ENCODE measurements around the gene CCDC47.

The CCDC47 gene

DNA sequence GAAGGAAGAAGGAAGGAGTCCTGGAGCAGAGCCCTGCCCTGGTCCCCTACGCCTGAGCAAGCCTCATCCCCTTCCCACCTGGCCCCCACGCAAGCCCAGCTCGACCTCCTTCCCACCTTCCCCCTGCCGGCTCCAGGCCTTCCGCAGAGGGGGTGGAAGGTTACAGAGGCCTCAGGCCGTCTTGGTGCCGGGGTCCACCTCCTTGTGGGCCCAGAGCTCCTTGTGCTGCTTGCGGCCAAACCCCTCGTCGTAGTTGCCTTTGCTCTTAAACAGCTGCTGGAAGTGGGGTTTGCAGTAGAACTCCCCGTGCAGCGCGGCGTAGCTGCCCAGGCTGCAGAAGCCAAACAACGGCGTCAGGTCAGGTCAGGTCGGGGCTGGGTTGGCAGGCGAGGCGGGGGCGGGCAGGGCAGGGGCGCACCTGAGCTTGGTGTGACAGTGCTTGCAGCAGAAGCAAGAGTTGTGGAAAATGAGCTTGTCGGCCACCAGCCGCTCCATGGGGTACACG lies 75.0 kb downstream of the CCDC47 start:
- no peak for DNase-seq (ENCODE audit: low spot score)

DNA sequence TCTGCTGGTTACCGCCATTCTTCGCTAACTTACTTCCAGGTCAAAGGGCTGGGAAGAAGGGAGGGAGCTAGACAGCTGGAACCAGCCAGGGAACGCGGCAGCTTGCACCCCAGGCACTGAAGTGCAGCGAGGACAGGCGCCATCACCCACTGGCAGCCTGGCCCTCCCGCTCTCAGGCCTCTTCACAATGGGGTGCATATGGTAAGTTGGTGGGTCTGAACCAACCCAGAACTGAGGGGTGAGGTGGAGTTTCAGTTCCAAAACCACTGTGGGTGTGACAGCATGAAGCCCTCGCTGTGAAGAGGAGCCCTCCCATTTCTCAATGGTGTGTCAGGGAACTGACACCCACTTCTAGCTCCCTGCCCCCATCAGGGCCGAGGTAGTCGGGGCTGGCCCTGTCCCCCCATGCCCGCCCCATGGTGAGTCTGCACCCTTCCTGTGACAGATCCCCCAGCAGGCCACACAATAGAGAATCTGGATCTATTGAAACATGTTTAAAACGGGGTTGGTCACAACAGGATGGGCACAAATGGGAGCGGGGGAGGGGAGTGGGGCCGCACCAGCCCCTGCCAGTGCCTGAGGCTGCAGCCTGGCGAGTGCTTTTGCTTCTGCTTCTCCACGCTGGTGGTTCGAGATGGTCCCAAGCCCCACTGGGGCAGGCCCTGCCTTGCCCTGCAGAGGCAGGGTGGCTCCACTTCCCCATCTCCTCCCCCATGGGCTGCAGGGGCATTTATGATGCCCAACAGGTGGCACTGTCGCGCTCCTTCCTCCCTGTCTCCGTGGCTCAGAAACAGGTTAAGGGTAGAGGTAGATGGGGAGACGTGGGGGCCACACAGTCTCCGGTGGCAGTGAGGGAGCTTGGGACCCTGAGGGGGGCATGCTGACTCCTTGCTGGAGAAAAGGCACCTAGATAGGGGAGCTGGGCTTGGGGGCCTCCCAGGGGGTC lies 75.8 kb downstream of the CCDC47 start:
- DNase-seq (ENCODE audit: low spot score), result peak; percentile 66

DNA sequence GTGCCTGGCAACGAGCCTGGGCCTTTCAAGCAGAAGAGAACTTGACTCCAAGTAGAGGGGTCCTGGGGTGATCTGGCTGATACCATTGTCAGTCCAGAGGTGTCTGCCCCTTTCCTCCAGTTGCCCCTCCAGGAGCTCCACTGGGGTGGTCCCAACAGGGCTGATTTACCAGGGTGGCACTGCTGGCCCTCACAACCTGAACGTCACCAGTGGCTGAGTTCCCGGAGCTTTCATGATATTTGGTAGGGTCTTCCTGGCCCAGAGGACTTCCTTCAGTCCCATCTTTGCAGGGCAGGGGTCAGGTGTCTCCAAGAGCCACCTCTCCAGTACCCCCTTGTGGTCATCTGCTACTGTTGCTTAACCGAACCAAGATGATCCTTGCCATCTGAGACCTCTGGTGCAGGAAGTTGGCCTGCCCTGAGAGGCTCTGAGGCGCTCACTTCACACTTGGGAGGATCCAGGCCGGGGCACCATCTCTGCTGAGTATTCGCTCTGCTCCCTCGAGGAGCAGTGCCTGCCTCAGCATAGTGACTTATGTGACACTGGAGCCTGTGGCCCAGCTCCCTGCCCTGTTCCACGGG lies 76.9 kb downstream of the CCDC47 start:
- DNase-seq (ENCODE audit: low spot score), result no peak

DNA sequence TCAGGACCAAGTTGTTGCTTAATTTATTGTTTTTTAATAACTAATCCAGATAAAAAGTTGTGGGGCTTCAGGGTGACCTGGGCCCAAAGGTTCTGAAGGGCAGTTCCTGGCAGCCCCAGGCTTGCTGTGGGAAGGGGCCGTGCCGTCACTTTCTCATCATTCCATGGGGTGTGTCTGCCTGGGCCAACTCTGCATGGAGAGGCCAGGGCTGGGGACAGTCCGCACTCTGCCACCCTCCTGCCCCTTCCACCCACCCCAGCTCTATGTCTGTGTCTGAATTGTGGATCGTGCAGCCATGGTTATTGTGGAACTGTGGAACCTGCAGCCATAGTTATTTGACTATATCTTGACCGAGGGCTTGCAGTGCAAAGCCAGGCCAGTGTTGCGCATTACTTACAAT lies 77.5 kb downstream of the CCDC47 start:
- no peak for DNase-seq (ENCODE audit: low spot score)

Data from hematopoietic multipotent progenitor cell treated with erythropoietin and hydrocortisone succinate and interleukin-3 and kit ligand, for 17 days (in vitro differentiated cells).